ENCODE data around the gene RMND1.

- TF ChIP-seq POLR2A (IDR thresholded peaks at IDR 0.05) (no peak), CTCF (IDR thresholded peaks at IDR 0.05) (no peak)
These were observed 62.8 kb downstream of the RMND1 start for GRCh38 chr6:151388997-151389617.

Measured in adrenal gland (tissue), 5 donors.